ENCODE measurements around the gene MTG2. TPM values are rescaled to one million over a fixed set of nuclear protein-coding genes. Genes with fewer than 3 reads are reported as not detected.

MTG2 gene
- total and polyA plus RNA-seq, 2 of the 13 experiments (the other 11 are each of a cell fraction or from before 2014, with no cell fraction given): 20.4 to 37.8 TPM

GRCh38 chr20:62238569-62239277, 55.9 kb downstream of the MTG2 start (continued):
- TF ChIP-seq ZNF101 (CRISPR knock-in tag; IDR thresholded peaks at IDR 0.05; ENCODE audit: borderline replicate concordance, low read depth) (no peak), ZBTB3 (CRISPR knock-in tag; IDR thresholded peaks at IDR 0.05; ENCODE audit: borderline replicate concordance, low read depth) (no peak), HNF4G (IDR thresholded peaks at IDR 0.05; ENCODE audit: borderline replicate concordance, low read depth, low read length) (no peak), HNF4G (CRISPR knock-in tag; IDR thresholded peaks at IDR 0.05; ENCODE audit: borderline replicate concordance, low read depth) (0 out of 2 replicates have a peak, but pooled peaks have one; percentile 26), ZNF430 (CRISPR knock-in tag; IDR thresholded peaks at IDR 0.05) (no peak), ZKSCAN8 (CRISPR knock-in tag; IDR thresholded peaks at IDR 0.05; ENCODE audit: borderline replicate concordance) (no peak), ZNF749 (CRISPR knock-in tag; IDR thresholded peaks at IDR 0.05; ENCODE audit: borderline replicate concordance) (0 out of 2 replicates have a peak, but pooled peaks have one; percentile 26), ZNF557 (CRISPR knock-in tag; IDR thresholded peaks at IDR 0.05) (no peak), IRX3 (CRISPR knock-in tag; IDR thresholded peaks at IDR 0.05; ENCODE audit: borderline replicate concordance, low read depth) (0 out of 2 replicates have a peak, but pooled peaks have one; percentile 33), SMAD1 (CRISPR knock-in tag; IDR thresholded peaks at IDR 0.05; ENCODE audit: borderline replicate concordance, low read depth) (0 out of 2 replicates have a peak, but pooled peaks have one; percentile 30), ZNF709 (CRISPR knock-in tag; IDR thresholded peaks at IDR 0.05) (no peak), ZNF17 (CRISPR knock-in tag; IDR thresholded peaks at IDR 0.05) (no peak), ATF5 (CRISPR knock-in tag; IDR thresholded peaks at IDR 0.05; ENCODE audit: low read depth) (no peak), KLF6 (CRISPR knock-in tag; IDR thresholded peaks at IDR 0.05) (no peak), ZNF704 (CRISPR knock-in tag; IDR thresholded peaks at IDR 0.05; ENCODE audit: borderline replicate concordance) (no peak), KDM4B (CRISPR knock-in tag; IDR thresholded peaks at IDR 0.05) (no peak), ZNF124 (CRISPR knock-in tag; IDR thresholded peaks at IDR 0.05) (0 out of 2 replicates have a peak, but pooled peaks have one; percentile 31), KLF11 (CRISPR knock-in tag; IDR thresholded peaks at IDR 0.05) (0 out of 2 replicates have a peak, but pooled peaks have one; percentile 48), CHCHD3 (CRISPR knock-in tag; IDR thresholded peaks at IDR 0.05) (peak; percentile 53), SKIL (CRISPR knock-in tag; IDR thresholded peaks at IDR 0.05; ENCODE audit: borderline replicate concordance) (0 out of 2 replicates have a peak, but pooled peaks have one; percentile 26), TBX3 (IDR thresholded peaks at IDR 0.05; ENCODE audit: borderline replicate concordance) (no peak), ZSCAN5A (CRISPR knock-in tag; IDR thresholded peaks at IDR 0.05; ENCODE audit: borderline replicate concordance) (no peak)

Measured in HepG2 (cell line).